HEK293T (cell line): ENCODE data around the gene TMEM129.

ENCODE experiments used
- SUZ12 ChIP-seq: fragments of 450-650 bp; IDR thresholded peaks from 2 replicates; pipeline ENCODE4 v1.6.1; 2016; ENCODE audit warnings: mild to moderate bottlenecking
- TARDBP ChIP-seq: fragments of 450-650 bp; IDR thresholded peaks from 2 replicates; pipeline ENCODE4 v1.6.1; 2016
- ZNF384 ChIP-seq: fragments of 450-650 bp; IDR thresholded peaks from 2 replicates; pipeline ENCODE4 v1.6.1; 2016

DNA sequence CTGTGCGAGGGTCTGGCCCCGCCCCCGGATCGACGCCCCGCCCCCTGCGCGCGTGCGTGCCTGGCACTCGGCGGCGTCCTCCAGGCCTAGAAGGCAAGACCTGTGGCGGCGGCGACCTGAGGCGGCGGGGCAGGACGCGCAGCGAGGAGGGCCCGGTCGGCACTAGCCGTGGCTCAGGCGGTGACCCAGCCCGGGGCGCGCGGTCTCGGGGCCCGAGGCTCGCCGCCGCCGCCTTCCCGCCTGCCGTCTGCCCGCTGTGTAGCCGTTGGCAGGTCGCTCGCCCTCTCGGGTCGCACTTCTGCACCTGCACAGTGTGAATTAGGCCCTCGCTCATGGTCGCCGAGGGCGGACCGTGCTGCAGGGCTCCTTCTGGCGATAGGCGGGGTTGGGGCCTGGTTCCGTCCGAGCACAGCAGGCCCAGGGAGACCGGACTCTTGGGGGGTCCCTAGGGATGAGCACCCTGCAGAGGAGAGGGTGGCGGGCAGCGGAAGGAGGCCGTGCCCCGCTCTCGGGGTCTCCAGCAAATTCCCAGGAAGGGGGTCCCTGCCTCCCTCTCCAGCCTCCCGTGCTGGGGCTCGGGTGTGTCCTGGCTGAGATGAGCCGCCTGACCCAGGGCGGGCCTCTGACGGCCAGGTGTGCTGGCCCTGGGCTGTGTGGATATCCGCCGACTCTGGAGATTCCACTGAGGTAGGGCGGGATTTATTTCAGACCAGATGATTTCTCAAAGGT is 36.5 kb downstream of the TMEM129 start:
- TF ChIP-seq TARDBP: no peak
- TF ChIP-seq ZNF384: no peak
- TF ChIP-seq SUZ12: no peak
